Astrocyte (in vitro differentiated cells and primary cell): ENCODE results near the gene CDH5.

Source experiments
- CTCF ChIP-seq: IDR thresholded peaks from 2 replicates; pipeline ENCODE4 v1.5.1; 2011; ENCODE audit warnings: low read depth, mild to moderate bottlenecking, inconsistent platforms, low read length, moderate library complexity; ENCODE audit not compliant: insufficient read depth
- EZH2 ChIP-seq: IDR thresholded peaks from 2 replicates; pipeline ENCODE4 v1.6.1; 2012; ENCODE audit warnings: mild to moderate bottlenecking, low read length, inconsistent platforms; ENCODE audit not compliant: insufficient read depth

- TF ChIP-seq CTCF (no peak), EZH2 (no peak)
These were observed 65.9 kb downstream of the CDH5 start for GRCh38 chr16:66432429-66432828.
